Measurements from ENCODE around the gene N4BP2L1. TPM values are rescaled to one million over a fixed set of nuclear protein-coding genes. Genes with fewer than 3 reads are reported as not detected.

N4BP2L1 gene
- total RNA-seq, 1 donor from 2014 or later: 15.0 TPM

DNA sequence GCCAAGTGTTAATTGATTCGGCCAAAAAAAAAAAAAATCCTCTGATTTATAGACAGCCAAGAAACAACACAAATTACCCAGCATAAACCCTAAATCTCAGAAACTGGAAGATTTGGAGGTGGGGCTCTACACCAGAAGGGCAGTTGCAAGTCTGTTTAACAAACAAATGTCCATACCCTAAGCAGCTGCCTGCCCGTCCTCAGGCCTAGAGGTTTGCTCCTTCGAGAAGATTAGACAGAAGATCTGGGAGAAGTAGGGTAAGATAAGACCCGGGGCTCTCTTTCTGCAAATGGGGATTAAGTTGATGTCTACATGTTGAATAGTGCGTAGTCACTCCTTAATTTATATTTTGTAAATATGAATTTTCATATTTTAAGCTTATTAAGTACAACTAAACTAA lies 3.4 kb upstream of the N4BP2L1 start:
- DNase-seq (ENCODE audit: low spot score): no peak

DNA sequence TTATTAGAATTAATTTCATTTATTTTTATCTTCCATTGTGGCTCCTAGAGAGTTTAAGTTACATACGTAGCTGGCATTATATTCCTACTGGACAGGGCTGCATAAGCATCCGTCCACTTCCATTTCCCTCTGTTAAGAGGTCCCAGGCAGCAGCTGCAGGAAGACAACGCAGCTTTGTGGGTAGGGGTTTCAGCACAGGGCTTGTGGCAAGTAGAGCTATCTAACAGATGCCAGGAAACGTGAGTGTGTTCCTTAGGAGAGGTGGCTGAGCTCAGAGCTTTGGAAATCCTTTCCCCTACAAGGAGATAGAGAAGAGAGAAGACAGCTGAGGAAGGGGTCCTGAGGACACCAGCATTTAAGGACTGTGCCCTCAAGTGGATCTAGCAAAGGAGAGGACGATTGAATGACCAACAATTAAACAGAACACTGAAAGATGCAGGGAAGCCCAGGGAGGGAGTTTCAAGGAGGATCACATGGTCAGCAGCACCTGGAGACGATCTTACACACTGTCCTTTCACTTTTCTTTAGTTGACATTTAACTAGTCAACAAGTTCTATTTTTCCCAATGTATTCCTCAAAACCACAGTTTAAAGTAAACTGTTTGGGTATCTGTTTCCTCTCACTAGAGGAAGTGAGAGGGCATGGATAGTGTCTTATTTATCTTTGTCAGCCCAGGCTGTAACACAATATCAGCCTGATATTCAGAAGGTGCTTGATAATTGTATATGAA lies 2.3 kb upstream of the N4BP2L1 start:
- DNase-seq (ENCODE audit: low spot score): no peak

DNA sequence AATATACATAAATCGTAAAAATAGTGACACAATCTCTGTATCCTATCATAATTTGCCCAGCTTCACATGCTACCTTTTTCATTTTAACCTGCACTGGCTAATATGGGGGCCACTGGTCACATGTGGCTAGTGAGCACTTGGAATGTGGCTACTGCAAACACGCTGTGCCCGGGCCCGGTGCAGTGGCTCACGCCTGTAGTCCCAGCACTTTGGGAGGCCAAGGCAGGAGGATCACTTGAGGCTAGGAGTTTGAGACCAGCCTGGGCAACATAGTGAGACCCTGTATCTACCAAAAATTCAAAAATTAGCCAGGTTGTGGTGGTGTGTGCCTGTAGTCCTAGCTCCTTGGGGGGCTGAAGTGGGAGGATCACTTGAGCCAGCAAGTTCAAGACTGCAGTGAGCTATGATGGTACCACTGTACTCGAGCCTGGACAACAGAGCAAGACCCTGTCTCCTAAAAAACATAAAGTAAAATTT lies 1.5 kb upstream of the N4BP2L1 start:
- no peak for DNase-seq (ENCODE audit: low spot score)

DNA sequence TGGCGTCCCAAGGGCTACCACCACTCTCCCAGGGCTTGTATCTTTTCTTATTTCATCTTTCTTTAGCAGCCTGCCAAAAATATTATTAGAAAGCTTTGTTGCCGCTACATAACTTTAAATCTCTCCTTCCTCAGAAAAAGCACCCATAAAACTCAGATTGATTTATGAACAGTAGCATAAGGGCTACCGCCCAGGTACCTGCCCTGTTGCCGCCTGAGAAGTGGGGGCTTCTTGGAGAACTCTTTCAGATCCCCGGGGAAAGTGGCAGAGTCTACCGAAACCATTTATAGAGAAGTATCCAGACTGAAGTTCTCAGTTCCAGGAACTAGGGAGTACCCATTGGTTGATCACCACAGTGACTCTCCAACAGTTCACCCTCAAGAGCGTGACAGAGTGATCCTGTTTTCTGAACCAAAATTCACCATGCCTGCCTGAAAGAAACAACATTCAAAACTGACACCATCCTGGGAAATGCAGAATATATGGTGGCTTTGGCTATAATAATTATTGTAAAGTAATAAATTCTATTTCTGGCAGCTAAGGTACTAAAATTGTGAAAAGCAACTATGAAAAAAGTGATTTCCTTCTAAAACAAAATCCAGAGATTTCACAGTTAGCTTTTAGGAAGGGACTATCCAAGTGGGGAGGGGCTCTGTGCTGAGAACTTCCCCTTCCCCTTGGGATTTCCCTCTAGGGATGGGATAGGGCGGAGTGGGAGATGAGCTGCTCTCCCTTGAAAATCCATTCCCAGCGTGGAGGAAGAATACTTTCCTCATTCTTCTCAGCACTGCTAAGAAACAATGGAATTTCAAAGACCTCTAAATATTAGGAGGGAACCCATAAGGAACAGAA lies 877 bp upstream of the N4BP2L1 start:
- no peak for DNase-seq (ENCODE audit: low spot score)

DNA sequence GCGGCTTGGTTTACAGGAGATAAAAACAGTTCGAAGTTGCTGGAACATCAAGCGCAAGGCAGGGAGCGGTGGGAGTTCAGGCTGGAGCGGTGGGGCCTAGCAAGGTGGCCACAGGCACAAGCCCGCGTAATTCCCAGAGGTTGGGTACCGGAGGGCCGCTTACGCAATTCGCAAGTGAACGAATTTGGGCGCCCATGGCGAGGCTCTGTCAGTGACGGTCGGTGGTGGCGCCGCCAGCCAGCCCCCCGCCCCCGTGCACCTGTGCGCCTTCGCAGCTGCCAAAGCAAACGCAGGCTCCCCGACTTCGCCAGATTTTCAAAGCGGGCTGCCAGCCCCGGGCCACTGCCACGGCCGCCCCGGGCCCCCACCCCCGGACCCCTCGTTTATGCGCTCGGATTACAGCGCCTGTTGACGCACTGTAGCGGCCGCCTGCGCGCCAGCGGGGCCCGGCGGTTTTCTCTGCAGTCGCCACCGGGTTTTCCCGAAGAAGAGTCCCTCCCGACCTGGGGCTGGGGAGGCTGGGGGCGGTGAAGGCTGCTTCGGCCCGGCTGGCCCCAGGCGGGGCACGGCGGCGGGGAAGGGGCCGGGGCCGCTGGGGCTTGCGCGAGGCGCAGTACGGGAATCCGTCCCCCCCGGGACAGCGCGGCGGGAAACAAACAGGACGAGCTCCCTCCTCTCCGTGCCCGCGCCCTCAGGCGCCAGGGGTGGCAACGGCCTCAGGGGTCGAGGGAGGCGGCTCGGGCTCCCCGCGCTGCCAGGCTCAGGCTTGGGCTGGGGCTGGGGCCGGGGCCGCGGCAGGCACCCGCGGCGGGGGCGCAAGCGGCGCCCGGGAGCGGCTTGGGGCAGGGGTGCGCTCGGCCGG lies 709 bp downstream of the N4BP2L1 start:
- DNase-seq (ENCODE audit: low spot score): peak; percentile 55

DNA sequence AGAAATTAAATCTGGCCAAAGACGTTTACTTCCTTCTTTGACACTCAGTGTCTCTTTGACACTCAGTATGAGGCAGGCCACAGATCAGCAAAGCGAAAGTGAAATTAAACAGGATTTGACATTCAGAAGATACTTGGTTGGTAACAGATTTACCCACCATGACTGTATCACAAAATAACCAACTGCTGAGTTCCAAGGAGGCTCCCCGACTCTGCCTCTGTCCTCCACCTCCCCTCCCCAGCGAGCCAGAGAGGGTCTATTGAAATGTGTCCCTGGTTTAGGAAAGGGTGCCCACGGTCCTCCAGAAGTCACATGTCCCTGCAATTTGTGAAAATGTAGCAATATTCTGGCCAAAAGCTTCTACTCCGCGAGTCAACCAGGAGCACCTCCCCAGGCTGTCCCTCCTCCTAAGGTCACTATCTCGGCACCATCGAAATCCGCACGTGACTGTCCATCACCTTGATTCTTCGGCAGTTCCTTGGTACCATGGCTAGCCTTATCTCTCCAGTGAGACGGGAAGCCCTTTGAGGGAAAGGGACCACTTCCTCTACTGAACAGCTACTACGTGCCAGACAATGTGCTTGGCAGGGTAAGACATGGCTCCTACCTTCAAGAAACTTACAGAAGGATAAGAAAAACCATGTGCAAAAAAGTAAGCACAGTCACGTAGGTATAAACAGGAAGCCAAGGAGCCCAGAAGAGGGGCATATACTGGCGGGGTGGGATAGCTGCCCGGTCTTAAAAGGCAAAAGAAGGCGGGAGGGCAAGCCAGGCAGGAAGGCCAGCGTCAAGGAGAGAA lies 1.5 kb downstream of the N4BP2L1 start:
- no peak for DNase-seq (ENCODE audit: low spot score)

DNA sequence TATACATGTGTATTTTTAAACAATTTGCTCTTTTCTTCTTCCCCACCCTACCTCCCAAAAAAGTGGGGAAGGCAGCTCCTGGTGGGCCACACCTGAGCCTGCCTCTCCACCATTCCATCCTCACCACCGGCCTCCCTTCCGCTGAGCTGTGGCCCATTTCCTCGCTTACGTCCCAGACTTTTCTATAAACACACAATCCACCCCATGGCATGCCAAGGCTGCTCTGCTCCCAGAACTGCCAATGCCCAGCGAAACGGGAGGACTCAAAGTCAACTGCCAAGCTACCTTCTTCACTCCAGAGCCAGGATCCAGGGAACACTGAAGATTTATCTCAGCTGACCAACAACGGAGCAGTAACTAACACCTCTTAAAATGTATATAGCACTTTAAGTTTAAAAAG lies 2.8 kb downstream of the N4BP2L1 start:
- no peak for DNase-seq (ENCODE audit: low spot score)

DNA sequence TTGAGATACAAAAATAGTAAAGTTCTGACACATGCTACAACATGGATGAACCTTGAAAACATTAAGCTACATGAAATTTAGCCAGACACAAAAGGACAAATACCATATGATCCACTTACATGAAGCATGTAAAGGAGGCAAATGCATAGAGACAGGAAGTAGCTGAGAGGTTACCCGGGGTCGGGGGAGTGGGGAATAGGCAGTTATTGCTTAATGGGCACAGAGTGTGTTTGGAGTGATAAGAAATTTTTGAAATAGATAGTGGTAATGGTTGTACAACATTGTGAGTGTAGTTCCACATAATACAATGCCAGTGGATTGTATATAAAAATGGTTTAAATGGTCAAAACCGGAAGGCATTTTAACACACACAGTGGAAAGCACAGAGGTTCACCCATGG lies 4.3 kb downstream of the N4BP2L1 start:
- DNase-seq (ENCODE audit: low spot score): no peak

DNA sequence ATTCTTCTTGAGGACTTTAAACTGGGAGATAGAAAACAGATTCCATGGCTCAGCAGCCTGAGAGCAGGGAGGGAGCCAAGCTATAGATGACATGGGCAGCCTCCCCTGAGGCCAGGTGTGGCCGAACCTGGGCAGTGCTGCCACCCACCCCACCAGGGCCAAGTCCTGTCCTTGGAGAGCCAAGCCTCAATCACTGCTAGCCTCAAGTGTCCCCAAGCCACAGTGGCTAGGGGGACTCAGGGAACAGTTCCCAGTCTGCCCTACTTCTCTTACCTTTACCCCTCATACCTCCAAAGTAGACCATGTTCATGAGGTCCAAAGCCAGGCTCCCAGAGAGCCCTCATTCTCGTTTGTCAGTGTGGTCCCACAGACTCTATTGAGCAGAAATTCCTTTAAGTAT lies 8.1 kb downstream of the N4BP2L1 start:
- DNase-seq (ENCODE audit: low spot score): no peak

DNA sequence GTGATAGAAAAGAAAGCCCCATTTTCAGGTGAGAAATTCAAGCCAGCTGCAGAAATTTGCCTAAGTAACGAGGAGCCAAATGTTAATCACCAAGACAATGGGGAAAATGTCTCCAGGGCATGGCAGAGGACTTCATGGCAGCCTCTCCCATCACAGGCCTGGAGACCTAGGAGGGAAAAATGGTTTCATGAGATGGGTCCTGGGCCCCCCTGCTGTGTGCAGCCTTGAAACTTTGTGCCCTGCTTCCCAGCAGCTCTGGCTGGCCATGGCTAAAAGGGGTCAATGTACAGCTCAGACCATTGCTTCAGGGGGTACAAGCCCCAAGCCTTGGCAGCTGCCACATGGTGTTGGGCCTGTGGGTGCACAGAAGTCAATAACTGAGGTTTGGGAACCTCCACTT lies 9.9 kb downstream of the N4BP2L1 start:
- DNase-seq (ENCODE audit: low spot score): no peak

DNA sequence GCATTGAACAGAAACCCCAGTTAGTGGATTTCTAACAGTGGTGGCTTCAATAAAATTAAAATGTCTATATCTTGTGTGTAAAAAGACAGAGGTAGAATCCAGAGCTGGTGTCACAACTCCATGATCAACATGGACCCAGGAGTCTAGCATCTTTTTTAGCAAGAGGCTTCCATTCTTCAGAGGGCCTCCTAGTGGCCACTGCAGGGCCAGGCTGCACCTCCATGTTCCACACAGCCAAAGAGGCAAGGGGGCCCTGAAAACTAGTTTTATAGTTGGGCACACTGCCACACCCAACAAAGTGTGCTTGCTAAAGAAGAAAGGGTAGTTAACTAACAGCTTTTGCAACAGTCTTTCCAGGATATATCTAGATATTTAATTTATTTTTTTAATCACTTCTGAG lies 12.9 kb downstream of the N4BP2L1 start:
- no peak for DNase-seq (ENCODE audit: low spot score)

DNA sequence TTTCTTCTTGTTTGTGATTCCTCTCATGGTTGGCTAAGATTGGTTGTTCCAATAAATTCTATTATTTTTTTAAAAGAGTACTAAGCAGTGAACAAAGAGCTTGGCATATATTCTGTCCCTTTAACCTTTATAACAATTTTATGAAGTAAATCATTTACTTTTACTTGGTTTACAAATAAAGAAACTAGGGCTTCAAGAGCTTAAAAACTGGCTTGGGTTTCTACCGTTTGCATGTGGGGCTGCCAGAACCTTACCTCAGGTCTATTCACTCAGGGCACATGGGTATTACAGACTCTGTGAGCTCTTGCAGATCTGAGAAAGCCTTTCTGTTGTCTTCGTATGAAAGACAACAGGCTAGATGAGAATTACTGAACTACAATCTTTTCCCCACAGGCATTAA lies 13.3 kb downstream of the N4BP2L1 start:
- DNase-seq (ENCODE audit: low spot score): no peak

DNA sequence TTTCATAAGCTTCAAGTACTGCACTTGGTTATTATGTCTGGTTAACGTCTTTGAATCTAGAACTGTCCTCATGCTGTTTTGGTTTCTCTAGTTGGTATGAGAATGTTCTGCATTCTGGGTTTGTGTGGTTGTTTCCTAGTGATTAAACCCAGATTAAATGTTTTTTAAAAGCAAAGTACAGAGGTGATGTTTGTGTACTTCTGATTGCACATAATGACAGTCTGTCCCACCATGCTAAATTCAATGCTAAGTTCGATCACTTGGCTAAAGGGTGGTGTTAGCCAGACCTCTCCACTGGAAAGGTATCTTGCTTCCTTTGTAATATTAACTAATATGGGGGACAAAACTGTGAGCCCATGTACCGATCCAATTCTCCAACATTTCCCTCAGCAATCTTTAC lies 14.6 kb downstream of the N4BP2L1 start:
- no peak for DNase-seq (ENCODE audit: low spot score)

DNA sequence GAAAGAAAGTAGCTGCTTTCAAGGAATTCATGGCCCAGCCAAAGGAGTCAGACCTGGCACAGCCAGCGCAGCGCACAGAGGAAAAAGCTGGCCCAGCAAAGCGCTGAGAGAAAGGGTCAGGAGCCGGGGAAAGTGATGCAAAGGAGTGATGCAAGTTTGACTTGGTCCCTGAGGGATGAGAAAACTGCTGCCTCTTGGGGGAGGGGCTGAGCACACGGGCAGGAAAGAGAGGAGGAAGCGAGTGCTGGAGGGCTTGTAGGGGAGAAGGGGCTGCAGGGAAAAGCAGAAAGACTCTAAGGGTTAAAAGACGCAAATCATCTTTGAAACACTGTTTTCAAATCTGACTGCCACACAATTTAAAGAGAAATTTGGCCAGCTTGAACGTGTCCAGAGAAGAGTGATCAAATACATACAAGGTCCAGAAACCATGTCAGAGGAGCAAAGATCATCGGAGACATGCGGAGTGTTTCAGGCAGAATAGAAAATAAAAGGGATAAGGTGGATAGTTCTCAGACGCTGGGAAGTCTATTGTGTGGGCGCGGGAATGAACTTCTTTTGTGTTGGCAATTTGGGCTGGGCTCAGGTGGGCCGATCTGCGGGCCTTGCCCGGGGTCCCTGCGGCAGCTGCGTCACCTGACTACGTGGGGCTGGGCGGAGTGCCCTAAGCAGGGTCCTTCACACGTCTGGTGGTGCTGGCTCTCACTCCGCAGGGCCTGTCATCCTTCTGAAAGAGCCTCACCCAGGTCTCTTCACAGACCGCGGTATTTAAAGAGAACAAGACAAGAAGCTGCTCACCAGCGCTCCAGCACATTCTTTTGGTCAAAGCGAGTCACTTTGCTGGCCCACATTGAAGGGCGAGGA lies 18.1 kb downstream of the N4BP2L1 start:
- DNase-seq (ENCODE audit: low spot score): peak; percentile 56

DNA sequence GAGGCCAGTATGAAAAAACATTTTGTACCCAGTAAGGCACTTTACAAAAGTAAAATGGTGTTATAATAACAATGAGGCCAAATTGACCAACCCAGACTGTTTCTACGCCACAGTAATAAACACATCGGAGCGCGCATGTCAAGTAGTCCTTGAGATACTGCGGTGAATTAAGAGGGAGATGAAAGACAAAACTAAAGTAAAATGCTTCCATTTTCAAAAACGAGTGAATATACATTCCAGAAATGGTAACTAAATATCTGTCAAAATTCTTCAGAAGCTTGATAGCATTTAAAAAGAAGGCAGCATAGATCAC lies 19.0 kb downstream of the N4BP2L1 start:
- DNase-seq (ENCODE audit: low spot score): no peak

DNA sequence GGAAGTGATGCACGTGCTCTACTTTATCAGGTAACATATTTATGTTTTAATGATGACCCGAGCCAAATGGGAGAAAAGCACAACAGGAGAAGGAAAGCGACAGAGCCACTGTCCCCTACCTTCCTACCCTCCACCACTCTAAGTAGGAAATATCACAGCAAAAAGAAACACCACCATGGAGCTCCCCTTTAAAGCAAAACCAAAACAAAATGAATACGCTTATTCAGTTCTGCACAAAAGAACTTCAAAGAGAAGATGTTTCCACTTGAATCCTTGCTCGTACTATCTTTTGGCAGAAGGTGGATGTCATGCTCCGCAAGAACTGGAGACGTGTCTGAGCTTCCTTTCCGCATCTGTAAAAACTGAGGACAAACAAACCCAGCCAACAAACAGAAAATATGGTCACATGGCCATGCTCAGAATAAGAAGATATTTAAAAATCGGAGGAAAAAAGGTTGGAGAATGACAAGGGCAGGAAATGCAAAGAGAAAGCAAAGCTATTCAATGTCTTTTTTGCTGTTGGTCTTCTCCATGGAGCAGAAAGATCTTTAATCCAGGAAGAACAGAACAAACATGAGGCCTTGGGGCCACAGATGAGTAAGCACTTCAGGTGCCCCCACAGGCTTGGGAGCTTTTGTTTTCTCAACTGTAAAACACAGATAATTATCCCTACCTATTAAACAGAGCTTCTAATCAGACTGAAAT lies 19.5 kb downstream of the N4BP2L1 start:
- DNase-seq (ENCODE audit: low spot score): no peak

DNA sequence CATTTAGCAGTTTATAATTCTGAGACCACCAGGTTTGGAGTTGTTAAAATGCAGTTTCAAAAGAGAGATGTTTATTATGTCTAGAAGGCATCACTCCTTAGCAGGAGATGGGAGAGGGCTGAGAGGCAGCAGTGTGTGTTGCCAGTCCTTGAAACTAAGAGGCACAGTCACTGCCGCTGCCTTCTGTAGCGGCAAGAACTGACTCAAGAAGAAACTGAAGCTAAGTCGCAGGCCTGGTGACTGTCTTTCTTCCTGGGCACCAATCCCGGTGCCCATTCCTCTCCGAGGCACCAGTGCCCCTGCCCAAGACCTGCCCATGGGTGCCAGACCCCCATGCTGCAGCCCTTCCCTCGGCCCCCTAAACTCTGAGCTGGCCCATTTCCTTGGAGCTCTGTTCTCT lies 20.1 kb downstream of the N4BP2L1 start:
- DNase-seq (ENCODE audit: low spot score): no peak

DNA sequence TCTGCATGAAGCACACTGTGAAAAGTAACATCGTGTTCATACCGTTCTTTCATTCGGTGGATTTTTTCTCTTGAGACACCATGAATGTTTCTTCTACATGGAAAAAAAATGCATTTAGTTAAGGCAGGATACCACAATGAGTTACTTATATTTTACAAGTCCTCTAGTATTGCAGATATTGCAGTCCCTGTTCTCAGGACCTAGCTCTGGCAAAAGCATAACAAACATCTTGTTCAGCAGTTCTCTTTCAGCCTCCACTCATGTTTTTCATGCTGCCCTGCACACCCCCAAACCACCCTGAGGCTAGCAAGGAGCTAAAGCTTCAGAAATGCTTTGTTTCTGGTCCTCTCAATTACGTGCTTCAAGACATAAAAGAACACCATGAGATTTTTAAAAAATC lies 24.8 kb downstream of the N4BP2L1 start:
- DNase-seq (ENCODE audit: low spot score): no peak

DNA sequence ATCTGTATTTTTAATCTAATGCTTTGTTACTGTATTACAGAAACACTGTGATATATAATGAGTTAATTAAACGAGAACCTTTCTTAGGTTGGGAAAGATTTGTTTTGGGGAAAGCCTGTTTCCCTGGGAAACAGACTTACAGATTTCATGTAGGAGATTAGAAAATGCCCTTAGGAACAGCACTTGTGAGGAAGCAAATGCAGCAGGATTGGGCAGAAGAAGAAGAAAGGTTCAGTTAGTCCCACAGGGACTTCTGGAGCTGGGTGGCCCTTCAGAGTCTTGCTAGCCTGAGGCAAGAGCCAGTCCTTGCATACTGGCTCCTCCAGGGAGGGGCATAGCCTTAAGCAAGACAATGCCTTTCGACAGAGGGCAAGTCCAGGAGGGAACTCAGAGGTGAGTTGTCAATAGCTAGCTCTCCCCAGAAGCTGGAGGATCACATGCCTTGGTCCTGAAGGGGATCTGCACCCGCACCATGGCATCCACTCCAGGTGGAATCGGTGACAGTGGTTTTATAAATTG lies 36.8 kb downstream of the N4BP2L1 start:
- no peak for DNase-seq (ENCODE audit: low spot score)

DNA sequence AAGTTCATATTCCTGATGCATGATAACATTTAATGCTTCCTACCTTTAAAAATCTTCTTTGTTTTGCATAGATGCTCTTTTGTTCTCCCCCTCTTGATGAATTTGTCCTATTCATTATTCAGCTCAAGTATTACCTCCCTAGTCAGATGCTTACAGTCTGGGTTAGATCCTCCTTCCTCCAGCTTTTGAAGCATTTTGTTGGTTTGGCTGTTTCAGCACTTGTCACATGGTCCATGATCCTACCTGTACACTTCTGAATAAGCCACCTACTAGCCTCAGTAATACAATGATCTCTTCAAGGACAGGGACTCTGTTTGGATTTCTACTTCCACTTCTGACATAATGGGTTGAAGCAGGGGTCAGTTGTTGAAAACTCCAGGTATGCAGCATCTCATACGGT lies 37.4 kb downstream of the N4BP2L1 start:
- no peak for DNase-seq (ENCODE audit: low spot score)

Measured in ureter (tissue), 1 donor.